ENCODE measurements around the gene TSPAN5.

DNA sequence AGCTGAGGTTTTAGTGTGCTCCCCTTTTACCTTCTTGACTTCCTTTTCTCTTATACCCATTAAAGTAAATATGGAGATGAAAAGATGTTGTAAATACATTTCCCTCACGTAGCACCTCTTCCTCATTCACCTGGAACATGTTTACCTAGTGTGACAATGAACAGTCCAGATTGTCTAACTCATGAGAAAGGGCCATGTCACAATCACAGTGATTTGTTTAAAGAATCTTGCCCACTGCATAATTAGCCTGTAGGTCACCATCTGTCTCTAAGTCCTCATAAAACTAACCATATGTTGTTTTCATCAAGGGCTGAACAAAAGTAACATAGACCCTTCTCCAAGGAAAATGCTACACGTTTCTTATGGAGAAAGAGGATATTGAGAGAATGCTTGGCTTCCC is 85.7 kb downstream of the TSPAN5 start:
- TF ChIP-seq, protein P1, sequence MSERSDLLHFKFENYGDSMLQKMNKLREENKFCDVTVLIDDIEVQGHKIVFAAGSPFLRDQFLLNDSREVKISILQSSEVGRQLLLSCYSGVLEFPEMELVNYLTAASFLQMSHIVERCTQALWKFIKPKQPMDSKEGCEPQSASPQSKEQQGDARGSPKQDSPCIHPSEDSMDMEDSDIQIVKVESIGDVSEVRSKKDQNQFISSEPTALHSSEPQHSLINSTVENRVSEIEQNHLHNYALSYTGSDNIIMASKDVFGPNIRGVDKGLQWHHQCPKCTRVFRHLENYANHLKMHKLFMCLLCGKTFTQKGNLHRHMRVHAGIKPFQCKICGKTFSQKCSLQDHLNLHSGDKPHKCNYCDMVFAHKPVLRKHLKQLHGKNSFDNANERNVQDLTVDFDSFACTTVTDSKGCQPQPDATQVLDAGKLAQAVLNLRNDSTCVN (CRISPR knock-in tag; IDR thresholded peaks at IDR 0.05) = no peak
- TF ChIP-seq, protein P2, sequence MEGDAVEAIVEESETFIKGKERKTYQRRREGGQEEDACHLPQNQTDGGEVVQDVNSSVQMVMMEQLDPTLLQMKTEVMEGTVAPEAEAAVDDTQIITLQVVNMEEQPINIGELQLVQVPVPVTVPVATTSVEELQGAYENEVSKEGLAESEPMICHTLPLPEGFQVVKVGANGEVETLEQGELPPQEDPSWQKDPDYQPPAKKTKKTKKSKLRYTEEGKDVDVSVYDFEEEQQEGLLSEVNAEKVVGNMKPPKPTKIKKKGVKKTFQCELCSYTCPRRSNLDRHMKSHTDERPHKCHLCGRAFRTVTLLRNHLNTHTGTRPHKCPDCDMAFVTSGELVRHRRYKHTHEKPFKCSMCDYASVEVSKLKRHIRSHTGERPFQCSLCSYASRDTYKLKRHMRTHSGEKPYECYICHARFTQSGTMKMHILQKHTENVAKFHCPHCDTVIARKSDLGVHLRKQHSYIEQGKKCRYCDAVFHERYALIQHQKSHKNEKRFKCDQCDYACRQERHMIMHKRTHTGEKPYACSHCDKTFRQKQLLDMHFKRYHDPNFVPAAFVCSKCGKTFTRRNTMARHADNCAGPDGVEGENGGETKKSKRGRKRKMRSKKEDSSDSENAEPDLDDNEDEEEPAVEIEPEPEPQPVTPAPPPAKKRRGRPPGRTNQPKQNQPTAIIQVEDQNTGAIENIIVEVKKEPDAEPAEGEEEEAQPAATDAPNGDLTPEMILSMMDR (IDR thresholded peaks at IDR 0.05 in 2 of 3, conservative IDR thresholded peaks at IDR 0.05 in 1 of 3; ENCODE audit: insufficient read depth in 2 of 3, low read depth in 1 of 3, low read length in 3 of 3) = no peak
- TF ChIP-seq SMAD1 (IDR thresholded peaks at IDR 0.05; ENCODE audit: low read depth, low read length, partially characterized antibody) (no peak), HIVEP1 (CRISPR knock-in tag; IDR thresholded peaks at IDR 0.05) (no peak), CCAR2 (IDR thresholded peaks at IDR 0.05; ENCODE audit: low read depth, low read length) (no peak), FOXJ3 (CRISPR knock-in tag; IDR thresholded peaks at IDR 0.05) (no peak), RNF2 (IDR thresholded peaks at IDR 0.05) (no peak), SMARCA5 (IDR thresholded peaks at IDR 0.05) (no peak), SIX5 (IDR thresholded peaks at IDR 0.05; ENCODE audit: borderline replicate concordance in 1 of 2, insufficient read depth in 1 of 2, low read depth in 1 of 2, low read length in 2 of 2) (no peak), ZNF586 (CRISPR knock-in tag; conservative IDR thresholded peaks at IDR 0.05) (no peak)
- TF ChIP-seq, protein P3, sequence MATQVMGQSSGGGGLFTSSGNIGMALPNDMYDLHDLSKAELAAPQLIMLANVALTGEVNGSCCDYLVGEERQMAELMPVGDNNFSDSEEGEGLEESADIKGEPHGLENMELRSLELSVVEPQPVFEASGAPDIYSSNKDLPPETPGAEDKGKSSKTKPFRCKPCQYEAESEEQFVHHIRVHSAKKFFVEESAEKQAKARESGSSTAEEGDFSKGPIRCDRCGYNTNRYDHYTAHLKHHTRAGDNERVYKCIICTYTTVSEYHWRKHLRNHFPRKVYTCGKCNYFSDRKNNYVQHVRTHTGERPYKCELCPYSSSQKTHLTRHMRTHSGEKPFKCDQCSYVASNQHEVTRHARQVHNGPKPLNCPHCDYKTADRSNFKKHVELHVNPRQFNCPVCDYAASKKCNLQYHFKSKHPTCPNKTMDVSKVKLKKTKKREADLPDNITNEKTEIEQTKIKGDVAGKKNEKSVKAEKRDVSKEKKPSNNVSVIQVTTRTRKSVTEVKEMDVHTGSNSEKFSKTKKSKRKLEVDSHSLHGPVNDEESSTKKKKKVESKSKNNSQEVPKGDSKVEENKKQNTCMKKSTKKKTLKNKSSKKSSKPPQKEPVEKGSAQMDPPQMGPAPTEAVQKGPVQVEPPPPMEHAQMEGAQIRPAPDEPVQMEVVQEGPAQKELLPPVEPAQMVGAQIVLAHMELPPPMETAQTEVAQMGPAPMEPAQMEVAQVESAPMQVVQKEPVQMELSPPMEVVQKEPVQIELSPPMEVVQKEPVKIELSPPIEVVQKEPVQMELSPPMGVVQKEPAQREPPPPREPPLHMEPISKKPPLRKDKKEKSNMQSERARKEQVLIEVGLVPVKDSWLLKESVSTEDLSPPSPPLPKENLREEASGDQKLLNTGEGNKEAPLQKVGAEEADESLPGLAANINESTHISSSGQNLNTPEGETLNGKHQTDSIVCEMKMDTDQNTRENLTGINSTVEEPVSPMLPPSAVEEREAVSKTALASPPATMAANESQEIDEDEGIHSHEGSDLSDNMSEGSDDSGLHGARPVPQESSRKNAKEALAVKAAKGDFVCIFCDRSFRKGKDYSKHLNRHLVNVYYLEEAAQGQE (IDR thresholded peaks at IDR 0.05; ENCODE audit: borderline replicate concordance) = no peak
- TF ChIP-seq, protein P3 (CRISPR knock-in tag; IDR thresholded peaks at IDR 0.05; ENCODE audit: low read depth) = no peak

Data from K562 (cell line).